Measurements from ENCODE around the gene CNTN2. TPM values are rescaled to one million over a fixed set of nuclear protein-coding genes. Genes with fewer than 3 reads are reported as not detected.

CNTN2 gene
- polyA plus RNA-seq = 1.2 TPM
- long read RNA-seq, donor 1, full-length matches to known transcripts = 2 of 2 reads
- long read RNA-seq, donor 1, partial matches to known transcripts = 0 of 2 reads
- long read RNA-seq, donor 1, other reads (novel, unspliced or antisense) = 0 of 2 reads
- long read RNA-seq, donor 2 = 0 reads
- long read RNA-seq, donor 3 = 0 reads
- long read RNA-seq, donor 4 = 0 reads
- long read RNA-seq, donor 5 = 0 reads
- long read RNA-seq, donor 6, full-length matches to known transcripts = 1 of 1 reads
- long read RNA-seq, donor 6, partial matches to known transcripts = 0 of 1 reads
- long read RNA-seq, donor 6, other reads (novel, unspliced or antisense) = 0 of 1 reads
- long read RNA-seq, donor 7, partial matches to known transcripts = 0 of 2 reads
- long read RNA-seq, donor 7, other reads (novel, unspliced or antisense) = 0 of 2 reads
- long read RNA-seq, donor 8 = 0 reads
- long read RNA-seq, donor 9 = 0 reads
- long read RNA-seq, donor 10, partial matches to known transcripts = 0 of 1 reads
- long read RNA-seq, donor 10, other reads (novel, unspliced or antisense) = 0 of 1 reads
- long read RNA-seq, donor 11 = 0 reads

GRCh38 chr1:205042911-205043806 is at the start of gene CNTN2:
Gene CNTN2, plus strand, starts transcription at chr1:205043212. Its CDS starts 9,974 bp downstream, at chr1:205053186.
- H3K4me1 ChIP-seq (ENCODE audit: control insufficient read depth, insufficient read depth, low read length) = no peaks in the 10 kb centered on the region
- no peak within 1 kb of the TSS for H3K4me3 ChIP-seq (ENCODE audit: low read length)
- no peaks in the 10 kb centered on the region for H3K36me3 ChIP-seq (ENCODE audit: control insufficient read depth, insufficient read depth, low read length)
- H3K9me3 ChIP-seq (ENCODE audit: control insufficient read depth, low read depth, low read length) = no peaks in the 10 kb centered on the region
- no CpG with 5 or more reads among the region's 53 CpGs for WGBS (ENCODE audit: insufficient coverage, low lambda C conversion rate)
- DNase-seq = no peak
- no peak within 1 kb of the TSS for H3K27ac ChIP-seq (ENCODE audit: low read length)
- peaks cover 73% of the 10 kb centered on the region for H3K27me3 ChIP-seq (ENCODE audit: control insufficient read depth, insufficient read depth, low read length)

- peaks cover 3% of the 10 kb centered on the region for H3K27me3 ChIP-seq (ENCODE audit: control insufficient read depth, insufficient read depth, low read length)
- H3K27ac ChIP-seq (ENCODE audit: low read length) = no peak overlapping the region
- no CpG with 5 or more reads among the region's 10 CpGs for WGBS (ENCODE audit: insufficient coverage, low lambda C conversion rate)
- H3K4me1 ChIP-seq (ENCODE audit: control insufficient read depth, insufficient read depth, low read length) = peaks cover 6% of the 10 kb centered on the region
- no peaks in the 10 kb centered on the region for H3K9me3 ChIP-seq (ENCODE audit: control insufficient read depth, low read depth, low read length)
- H3K4me3 ChIP-seq (ENCODE audit: low read length) = no peak overlapping the region
- no peak for DNase-seq
- no peaks in the 10 kb centered on the region for H3K36me3 ChIP-seq (ENCODE audit: control insufficient read depth, insufficient read depth, low read length)
Measured at GRCh38 chr1:204994086-204994862, 48.7 kb upstream of the CNTN2 start.

GRCh38 chr1:204996981-204997380 is 46.0 kb upstream of the CNTN2 start:
- Histone ChIP-seq H3K4me3 (ENCODE audit: low read length) (no peak overlapping the region), H3K36me3 (ENCODE audit: control insufficient read depth, insufficient read depth, low read length) (no peaks in the 10 kb centered on the region), H3K27ac (ENCODE audit: low read length) (no peak overlapping the region), H3K9me3 (ENCODE audit: control insufficient read depth, low read depth, low read length) (no peaks in the 10 kb centered on the region), H3K4me1 (ENCODE audit: control insufficient read depth, insufficient read depth, low read length) (peaks cover 6% of the 10 kb centered on the region), H3K27me3 (ENCODE audit: control insufficient read depth, insufficient read depth, low read length) (no peaks in the 10 kb centered on the region)
- WGBS (ENCODE audit: insufficient coverage, low lambda C conversion rate) = no CpG with 5 or more reads among the region's 22 CpGs
- no peak for DNase-seq

DNA sequence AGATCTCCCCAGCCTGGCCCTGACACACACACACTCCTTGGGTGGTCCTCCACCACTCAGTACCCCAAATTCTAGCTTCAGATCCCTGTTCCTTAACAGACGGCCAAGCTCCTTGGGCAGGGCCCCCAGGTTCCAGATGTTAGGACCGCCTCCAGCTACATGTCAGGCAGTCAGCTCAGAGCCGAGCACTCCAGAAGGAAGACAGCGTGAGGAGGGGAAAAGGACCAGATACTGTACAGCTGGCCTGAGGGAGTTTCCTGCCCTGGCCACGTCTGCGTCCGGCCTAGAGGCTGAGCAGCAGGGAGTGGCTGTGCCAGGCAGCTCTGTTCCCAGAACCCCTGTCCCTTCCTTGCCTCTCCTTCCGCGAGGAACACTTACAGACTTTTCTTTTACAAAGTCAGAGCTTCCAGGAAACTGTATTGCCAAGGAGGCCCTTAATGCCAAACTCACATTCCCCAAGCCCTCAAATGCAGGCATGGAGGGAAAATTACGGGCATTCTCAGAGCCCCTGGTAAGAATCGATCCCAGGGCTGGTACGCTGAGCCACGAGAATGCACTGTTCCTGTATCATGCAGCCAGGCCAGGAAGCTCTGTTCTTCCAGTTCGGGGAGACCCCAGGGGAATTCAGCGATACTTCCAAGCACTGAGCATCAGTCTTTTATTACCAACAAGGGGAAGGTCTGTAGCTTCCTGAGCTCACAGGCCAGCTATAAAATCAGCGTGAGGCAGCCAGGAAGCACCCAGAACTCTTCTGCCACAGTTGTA is 45.2 kb upstream of the CNTN2 start:
- Histone ChIP-seq H3K27me3 (ENCODE audit: control insufficient read depth, insufficient read depth, low read length) (no peaks in the 10 kb centered on the region), H3K36me3 (ENCODE audit: control insufficient read depth, insufficient read depth, low read length) (no peaks in the 10 kb centered on the region), H3K9me3 (ENCODE audit: control insufficient read depth, low read depth, low read length) (no peaks in the 10 kb centered on the region), H3K4me3 (ENCODE audit: low read length) (no peak overlapping the region), H3K27ac (ENCODE audit: low read length) (no peak overlapping the region), H3K4me1 (ENCODE audit: control insufficient read depth, insufficient read depth, low read length) (peaks cover 6% of the 10 kb centered on the region)
- WGBS (ENCODE audit: insufficient coverage, low lambda C conversion rate) = no CpG with 5 or more reads among the region's 16 CpGs
- DNase-seq = peak; percentile 38 to 42

DNA sequence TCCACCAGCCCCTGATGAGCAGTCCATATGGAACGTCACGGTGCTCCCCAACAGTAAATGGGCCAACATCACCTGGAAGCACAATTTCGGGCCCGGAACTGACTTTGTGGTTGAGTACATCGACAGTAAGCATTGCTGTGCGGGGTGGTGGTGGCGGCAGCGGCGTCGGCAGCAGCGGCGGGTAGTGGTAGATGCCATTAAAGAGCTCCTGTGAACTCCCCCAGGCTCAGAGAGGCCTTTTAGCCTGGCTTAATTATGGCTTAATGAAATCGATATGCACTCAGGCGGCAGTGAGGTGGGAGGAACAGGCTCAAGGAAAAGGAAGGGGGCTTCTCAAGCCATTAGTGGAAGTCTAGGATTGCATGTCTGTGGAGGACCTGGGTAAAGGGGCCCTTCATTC is 41.9 kb upstream of the CNTN2 start:
- no peak overlapping the region for H3K4me3 ChIP-seq (ENCODE audit: low read length)
- DNase-seq = no peak
- H3K27ac ChIP-seq (ENCODE audit: low read length) = no peak overlapping the region
- 100% methylated on average over 1 of the region's 14 CpGs for WGBS (ENCODE audit: insufficient coverage, low lambda C conversion rate)
- H3K36me3 ChIP-seq (ENCODE audit: control insufficient read depth, insufficient read depth, low read length) = no peaks in the 10 kb centered on the region
- H3K9me3 ChIP-seq (ENCODE audit: control insufficient read depth, low read depth, low read length) = no peaks in the 10 kb centered on the region
- peaks cover 2% of the 10 kb centered on the region for H3K4me1 ChIP-seq (ENCODE audit: control insufficient read depth, insufficient read depth, low read length)
- no peaks in the 10 kb centered on the region for H3K27me3 ChIP-seq (ENCODE audit: control insufficient read depth, insufficient read depth, low read length)

DNA sequence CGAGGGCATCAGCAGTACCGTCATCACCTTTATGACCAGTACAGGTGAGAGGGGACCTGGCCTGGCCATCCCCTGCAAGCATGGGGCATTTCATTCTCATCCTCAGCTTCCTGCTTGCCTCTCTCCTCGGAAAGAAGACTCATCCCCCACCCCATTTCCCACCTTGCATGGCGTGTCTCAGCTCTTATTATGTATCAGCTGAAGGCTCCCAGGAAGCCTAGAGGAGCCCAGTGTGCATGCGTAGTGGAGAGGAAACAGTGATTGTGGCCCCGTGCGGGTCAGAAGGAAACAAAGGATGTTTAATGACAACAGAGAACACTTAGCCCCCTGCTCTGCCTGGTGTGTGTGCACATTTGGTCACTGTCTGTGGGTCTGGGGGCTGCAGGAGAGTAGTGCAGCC is 40.3 kb upstream of the CNTN2 start:
- Histone ChIP-seq H3K27ac (ENCODE audit: low read length) (no peak overlapping the region), H3K4me1 (ENCODE audit: control insufficient read depth, insufficient read depth, low read length) (peaks cover 2% of the 10 kb centered on the region), H3K4me3 (ENCODE audit: low read length) (no peak overlapping the region), H3K9me3 (ENCODE audit: control insufficient read depth, low read depth, low read length) (no peaks in the 10 kb centered on the region), H3K27me3 (ENCODE audit: control insufficient read depth, insufficient read depth, low read length) (no peaks in the 10 kb centered on the region), H3K36me3 (ENCODE audit: control insufficient read depth, insufficient read depth, low read length) (no peaks in the 10 kb centered on the region)
- DNase-seq = no peak
- WGBS (ENCODE audit: insufficient coverage, low lambda C conversion rate) = no CpG with 5 or more reads among the region's 7 CpGs

GRCh38 chr1:205003358-205004131 is 39.5 kb upstream of the CNTN2 start:
- peak in 1 of 2 donors; percentile 19 for DNase-seq
- no CpG with 5 or more reads among the region's 10 CpGs for WGBS (ENCODE audit: insufficient coverage, low lambda C conversion rate)
- H3K9me3 ChIP-seq (ENCODE audit: control insufficient read depth, low read depth, low read length) = no peaks in the 10 kb centered on the region
- H3K36me3 ChIP-seq (ENCODE audit: control insufficient read depth, insufficient read depth, low read length) = no peaks in the 10 kb centered on the region
- no peak overlapping the region for H3K27ac ChIP-seq (ENCODE audit: low read length)
- H3K27me3 ChIP-seq (ENCODE audit: control insufficient read depth, insufficient read depth, low read length) = no peaks in the 10 kb centered on the region
- H3K4me3 ChIP-seq (ENCODE audit: low read length) = no peak overlapping the region
- no peaks in the 10 kb centered on the region for H3K4me1 ChIP-seq (ENCODE audit: control insufficient read depth, insufficient read depth, low read length)

DNA sequence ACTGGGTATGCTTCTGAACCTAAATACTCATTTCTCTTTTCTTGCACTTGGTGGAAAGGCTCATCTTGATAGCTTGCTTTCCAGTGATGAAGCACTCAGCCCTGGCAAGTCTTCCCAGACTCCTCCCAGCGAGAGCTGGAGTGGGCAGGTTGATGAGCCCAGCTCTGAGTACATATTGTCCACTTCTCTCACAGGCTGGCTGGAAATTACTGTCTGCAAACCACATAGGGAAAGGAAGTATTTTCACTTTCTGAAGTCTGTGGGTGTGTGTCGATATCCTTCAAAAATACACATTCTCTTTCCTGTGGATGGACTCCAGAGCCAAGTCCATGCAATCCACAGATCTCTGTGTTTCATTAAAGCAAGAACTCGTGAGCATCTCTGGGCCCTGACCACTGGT is 38.7 kb upstream of the CNTN2 start:
- no peak for DNase-seq
- Histone ChIP-seq H3K4me3 (ENCODE audit: low read length) (no peak overlapping the region), H3K9me3 (ENCODE audit: control insufficient read depth, low read depth, low read length) (no peaks in the 10 kb centered on the region), H3K27me3 (ENCODE audit: control insufficient read depth, insufficient read depth, low read length) (no peaks in the 10 kb centered on the region), H3K27ac (ENCODE audit: low read length) (no peak overlapping the region), H3K4me1 (ENCODE audit: control insufficient read depth, insufficient read depth, low read length) (no peaks in the 10 kb centered on the region), H3K36me3 (ENCODE audit: control insufficient read depth, insufficient read depth, low read length) (no peaks in the 10 kb centered on the region)
- WGBS (ENCODE audit: insufficient coverage, low lambda C conversion rate) = no CpG with 5 or more reads among the region's 3 CpGs

- Histone ChIP-seq H3K4me1 (ENCODE audit: control insufficient read depth, insufficient read depth, low read length) (peaks cover 2% of the 10 kb centered on the region), H3K27ac (ENCODE audit: low read length) (no peak overlapping the region), H3K4me3 (ENCODE audit: low read length) (no peak overlapping the region), H3K9me3 (ENCODE audit: control insufficient read depth, low read depth, low read length) (no peaks in the 10 kb centered on the region), H3K36me3 (ENCODE audit: control insufficient read depth, insufficient read depth, low read length) (no peaks in the 10 kb centered on the region), H3K27me3 (ENCODE audit: control insufficient read depth, insufficient read depth, low read length) (no peaks in the 10 kb centered on the region)
- 100% methylated on average over 2 of the region's 8 CpGs for WGBS (ENCODE audit: insufficient coverage, low lambda C conversion rate)
- no peak for DNase-seq
Measured at GRCh38 chr1:205008896-205009295, 34.1 kb upstream of the CNTN2 start.

All from large intestine (tissue), 12 donors.